ENCODE measurements around the gene LYPD5. TPM values are rescaled to one million over a fixed set of nuclear protein-coding genes. Genes with fewer than 3 reads are reported as not detected.
"Not testable (repeated sequence)": the region's sequence is repeated elsewhere in the genome, so short reads cannot be mapped to it uniquely, and the experiment has no call there.

Gene LYPD5
- polyA plus RNA-seq (ENCODE audit: low read depth in 6 of 6), result under 1 TPM in 2 of 6 donors, not detected in 4; 0.28 to 0.65 TPM

- Mint-ChIP-seq H3K27me3 (peaks cover 9 to 62% (median 57%) of the 10 kb centered on the region in 3 donors), H3K36me3 (no peaks in the 10 kb centered on the region), H3K9me3 (peaks cover 0 to 2% (median 0%) of the 10 kb centered on the region in 7 donors), H3K4me1 (peaks cover 14 to 19% (median 16%) of the 10 kb centered on the region in 3 donors), H3K4me3 (no peak within 1 kb of the TSS), H3K27ac (peak within 1 kb of the TSS in 3 of 6 donors; percentile 21 to 58 (median 56))
- no peak for DNase-seq
- ATAC-seq (ENCODE audit: low read depth in 2 of 2), result no peak
These were observed at the start of gene LYPD5 for GRCh38 chr19:43802216-43802951. Gene LYPD5 (minus strand): TSS chr19:43802447. CDS start chr19:43802380, 67 bp downstream.

GRCh38 chr19:43848821-43849220 is 46.6 kb upstream of the LYPD5 start:
- Mint-ChIP-seq H3K36me3 (peaks cover 35 to 47% of the 10 kb centered on the region in 2 donors), H3K27me3 (no peaks in the 10 kb centered on the region), H3K4me1 (no peaks in the 10 kb centered on the region), H3K4me3 (no peak overlapping the region), H3K27ac (no peak overlapping the region), H3K9me3 (peaks cover 5 to 89% (median 73%) of the 10 kb centered on the region in 7 donors)
- no peak for DNase-seq
- ATAC-seq (ENCODE audit: low read depth in 2 of 2), result no peak

- Mint-ChIP-seq H3K27ac (no peak overlapping the region), H3K9me3 (peaks cover 5 to 88% (median 75%) of the 10 kb centered on the region in 7 donors), H3K4me3 (no peak overlapping the region), H3K4me1 (no peaks in the 10 kb centered on the region), H3K27me3 (no peaks in the 10 kb centered on the region), H3K36me3 (peaks cover 35 to 47% of the 10 kb centered on the region in 2 donors)
- no peak for DNase-seq
- no peak for ATAC-seq (ENCODE audit: low read depth in 2 of 2)
These were observed 45.6 kb upstream of the LYPD5 start for GRCh38 chr19:43847884-43848283.

GRCh38 chr19:43847246-43847645 is 45.0 kb upstream of the LYPD5 start:
- no peak overlapping the region for H3K4me3 Mint-ChIP-seq

GRCh38 chr19:43842007-43842406 is 39.8 kb upstream of the LYPD5 start:
- Mint-ChIP-seq H3K4me1 (no peaks in the 10 kb centered on the region), H3K9me3 (peaks cover 19 to 83% (median 77%) of the 10 kb centered on the region in 7 donors), H3K27ac (peak overlapping the region in 1 of 6 donors; percentile 42), H3K4me3 (no peak overlapping the region), H3K36me3 (peaks cover 67 to 70% of the 10 kb centered on the region in 2 donors), H3K27me3 (no peaks in the 10 kb centered on the region)
- DNase-seq (no peak), ATAC-seq (ENCODE audit: low read depth in 2 of 2) (no peak)

More at GRCh38 chr19:43847246-43847645, 45.0 kb upstream of the LYPD5 start:
- Mint-ChIP-seq H3K36me3 (peaks cover 36 to 47% of the 10 kb centered on the region in 2 donors), H3K27ac (no peak overlapping the region), H3K4me1 (no peaks in the 10 kb centered on the region), H3K9me3 (peaks cover 5 to 87% (median 71%) of the 10 kb centered on the region in 7 donors), H3K27me3 (no peaks in the 10 kb centered on the region)
- DNase-seq (no peak), ATAC-seq (ENCODE audit: low read depth in 2 of 2) (no peak)

- no peaks in the 10 kb centered on the region for H3K27me3 Mint-ChIP-seq
- no peak overlapping the region for H3K4me3 Mint-ChIP-seq
- no peaks in the 10 kb centered on the region for H3K4me1 Mint-ChIP-seq
- ATAC-seq (ENCODE audit: low read depth in 2 of 2) (no peak), DNase-seq (no peak)
- H3K27ac Mint-ChIP-seq, result no peak overlapping the region
- peaks cover 22 to 75% (median 68%) of the 10 kb centered on the region in 7 donors for H3K9me3 Mint-ChIP-seq
- H3K36me3 Mint-ChIP-seq, result peaks cover 67 to 71% of the 10 kb centered on the region in 2 donors
These were observed 36.9 kb upstream of the LYPD5 start for GRCh38 chr19:43839139-43839538.

- H3K36me3 Mint-ChIP-seq, result peaks cover 1 to 15% of the 10 kb centered on the region in 2 donors
- peak within 1 kb of the TSS; percentile 87 to 96 (median 94) for H3K4me3 Mint-ChIP-seq
- H3K27me3 Mint-ChIP-seq, result peaks cover 10 to 32% (median 13%) of the 10 kb centered on the region in 3 donors
- peak; percentile 77 for DNase-seq
- H3K4me1 Mint-ChIP-seq, result peaks cover 19 to 20% (median 19%) of the 10 kb centered on the region in 3 donors
- peak; percentile 97 to 98 for ATAC-seq (ENCODE audit: low read depth in 2 of 2)
- H3K27ac Mint-ChIP-seq, result peak within 1 kb of the TSS; percentile 3 to 85 (median 53)
- H3K9me3 Mint-ChIP-seq, result peaks cover 0 to 9% (median 4%) of the 10 kb centered on the region in 7 donors
These were observed 24.8 kb upstream of the LYPD5 start, which contains the start of gene ZNF283 for GRCh38 chr19:43826787-43827754. Gene ZNF283 (plus strand): TSS chr19:43827321. CDS start chr19:43833505, 6,184 bp downstream.

GRCh38 chr19:43824572-43824971 is 22.3 kb upstream of the LYPD5 start:
- not testable (repeated sequence) for ATAC-seq (ENCODE audit: low read depth in 2 of 2); H3K36me3 Mint-ChIP-seq; DNase-seq; H3K27ac Mint-ChIP-seq
- Mint-ChIP-seq H3K4me3 (peak overlapping the region in 1 of 8 donors; percentile 27), H3K4me1 (peaks cover 27 to 32% (median 27%) of the 10 kb centered on the region in 3 donors), H3K9me3 (peaks cover 0 to 13% (median 6%) of the 10 kb centered on the region in 7 donors), H3K27me3 (peaks cover 31 to 53% (median 35%) of the 10 kb centered on the region in 3 donors)

- ATAC-seq (ENCODE audit: low read depth in 2 of 2); H3K36me3 Mint-ChIP-seq; DNase-seq; H3K27ac Mint-ChIP-seq: not testable (repeated sequence)
- H3K27me3 Mint-ChIP-seq, result peaks cover 31 to 58% (median 38%) of the 10 kb centered on the region in 3 donors
- peaks cover 0 to 13% (median 6%) of the 10 kb centered on the region in 7 donors for H3K9me3 Mint-ChIP-seq
- peak overlapping the region in 1 of 8 donors; percentile 37 for H3K4me3 Mint-ChIP-seq
- H3K4me1 Mint-ChIP-seq, result peaks cover 27 to 32% (median 27%) of the 10 kb centered on the region in 3 donors
These were observed 21.6 kb upstream of the LYPD5 start for GRCh38 chr19:43823856-43824255.

GRCh38 chr19:43820884-43821215 is 18.6 kb upstream of the LYPD5 start:
- peak overlapping the region in 1 of 6 donors; percentile 25 for H3K27ac Mint-ChIP-seq
- DNase-seq, result no peak
- H3K27me3 Mint-ChIP-seq, result peaks cover 53 to 63% (median 62%) of the 10 kb centered on the region in 3 donors
- peak overlapping the region; percentile 79 to 95 (median 87) for H3K4me3 Mint-ChIP-seq
- H3K9me3 Mint-ChIP-seq, result peaks cover 0 to 8% (median 5%) of the 10 kb centered on the region in 7 donors
- ATAC-seq (ENCODE audit: low read depth in 2 of 2), result no peak
- peaks cover 8 to 11% (median 9%) of the 10 kb centered on the region in 3 donors for H3K4me1 Mint-ChIP-seq
- H3K36me3 Mint-ChIP-seq, result peaks cover 0 to 10% of the 10 kb centered on the region in 2 donors

GRCh38 chr19:43820098-43820883 is 18.0 kb upstream of the LYPD5 start:
- H3K27me3 Mint-ChIP-seq, result peaks cover 55 to 65% (median 64%) of the 10 kb centered on the region in 3 donors
- H3K9me3 Mint-ChIP-seq, result peaks cover 0 to 9% (median 5%) of the 10 kb centered on the region in 7 donors
- H3K27ac Mint-ChIP-seq, result peak overlapping the region in 4 of 6 donors; percentile 25 to 93 (median 64)
- peaks cover 8 to 11% (median 9%) of the 10 kb centered on the region in 3 donors for H3K4me1 Mint-ChIP-seq
- peak overlapping the region; percentile 79 to 95 (median 87) for H3K4me3 Mint-ChIP-seq
- peaks cover 0 to 10% of the 10 kb centered on the region in 2 donors for H3K36me3 Mint-ChIP-seq
- DNase-seq, result peak; percentile 19
- peak; percentile 78 to 79 for ATAC-seq (ENCODE audit: low read depth in 2 of 2)

GRCh38 chr19:43818500-43818899 is 16.3 kb upstream of the LYPD5 start:
- Mint-ChIP-seq H3K4me3 (no peak overlapping the region), H3K36me3 (peaks cover 0 to 11% of the 10 kb centered on the region in 2 donors), H3K27ac (no peak overlapping the region), H3K9me3 (peaks cover 0 to 9% (median 4%) of the 10 kb centered on the region in 7 donors), H3K27me3 (peaks cover 56 to 61% (median 59%) of the 10 kb centered on the region in 3 donors), H3K4me1 (peaks cover 8 to 11% (median 9%) of the 10 kb centered on the region in 3 donors)
- ATAC-seq (ENCODE audit: low read depth in 2 of 2) (no peak), DNase-seq (no peak)

All from naive B cell (primary cell).